ENCODE data around the gene TMX1. TPM values are rescaled to one million over a fixed set of nuclear protein-coding genes. Genes with fewer than 3 reads are reported as not detected.
A peak's percentile ranks its signal among the peaks of the same experiment; 100 is the strongest.

Gene TMX1
- total RNA-seq, 1 donor, result 85.1 TPM

DNA sequence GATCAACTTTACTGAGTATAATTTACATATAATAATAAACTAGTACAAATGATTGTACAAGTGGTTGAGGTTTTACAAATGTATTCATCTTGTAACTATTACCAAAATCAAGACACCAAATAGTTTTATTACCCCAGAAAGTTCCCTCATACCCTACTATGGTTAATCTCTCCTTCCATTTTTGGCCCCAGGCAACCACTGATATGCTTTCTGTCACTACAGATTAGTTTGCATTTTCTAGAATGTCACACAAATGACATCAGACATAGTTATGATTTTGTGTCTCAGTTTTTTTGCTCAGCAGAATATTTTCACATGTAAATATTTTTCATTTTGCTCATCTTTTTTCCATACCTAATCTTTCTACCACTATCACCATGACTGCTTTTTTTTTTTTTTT lies 49.1 kb downstream of the TMX1 start:
- H3K4me3 ChIP-seq (ENCODE audit: low read depth, low read length), result no peak overlapping the region
- no peak for TF ChIP-seq CTCF (IDR thresholded peaks at IDR 0.05; ENCODE audit: insufficient read depth, low read depth, low read length)
- no peak for DNase-seq (ENCODE audit: low read depth)

- no peak for TF ChIP-seq CTCF (IDR thresholded peaks at IDR 0.05; ENCODE audit: insufficient read depth, low read depth, low read length)
- no peak overlapping the region for H3K4me3 ChIP-seq (ENCODE audit: low read depth, low read length)
- no peak for DNase-seq (ENCODE audit: low read depth)
Measured at GRCh38 chr14:51290132-51290531, 50.1 kb downstream of the TMX1 start.

GRCh38 chr14:51291016-51291415 lies 51.0 kb downstream of the TMX1 start:
- H3K4me3 ChIP-seq (ENCODE audit: low read depth, low read length), result no peak overlapping the region
- DNase-seq (ENCODE audit: low read depth), result no peak
- TF ChIP-seq CTCF (IDR thresholded peaks at IDR 0.05; ENCODE audit: insufficient read depth, low read depth, low read length), result no peak

DNA sequence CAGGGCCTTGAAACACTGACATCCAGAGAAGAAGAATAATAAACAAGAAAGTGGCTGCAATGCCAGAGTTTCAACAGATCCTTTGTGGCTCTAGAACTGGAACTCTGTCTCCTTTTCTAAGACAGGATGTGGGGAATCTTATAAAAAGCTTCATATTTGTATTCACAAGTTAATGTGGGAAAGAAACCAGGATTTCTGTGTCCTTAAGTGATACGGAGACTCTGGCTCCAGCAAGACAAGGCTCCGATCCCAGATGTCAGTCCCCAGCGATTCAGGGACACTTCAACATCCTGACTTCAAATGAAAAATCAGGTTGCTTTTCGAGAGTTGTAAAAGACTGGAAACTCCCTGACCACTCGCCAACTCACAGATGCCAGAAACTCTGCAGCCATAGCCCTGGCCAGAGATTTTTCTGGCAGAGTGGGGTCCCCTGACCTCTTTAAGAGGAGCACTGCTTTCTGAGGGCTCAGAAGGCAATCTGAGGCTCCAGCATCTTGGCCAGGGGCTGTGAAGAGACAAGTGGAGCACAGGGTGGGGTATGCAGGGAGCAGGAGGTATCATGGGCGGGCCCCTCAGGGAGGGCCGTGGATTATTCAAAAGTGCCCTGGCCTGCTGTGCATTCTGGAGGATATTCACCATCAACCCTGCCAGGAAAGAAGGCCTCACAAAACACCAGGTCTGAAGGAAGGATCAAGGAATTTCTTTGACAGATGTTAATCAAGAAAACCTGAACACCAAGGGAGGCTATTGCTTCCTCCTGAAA lies 53.3 kb downstream of the TMX1 start:
- H3K4me3 ChIP-seq (ENCODE audit: low read depth, low read length), result no peak overlapping the region
- peak; percentile 50 for DNase-seq (ENCODE audit: low read depth)
- TF ChIP-seq CTCF (IDR thresholded peaks at IDR 0.05; ENCODE audit: insufficient read depth, low read depth, low read length), result no peak

GRCh38 chr14:51293912-51294389 lies 53.9 kb downstream of the TMX1 start:
- no peak for TF ChIP-seq CTCF (IDR thresholded peaks at IDR 0.05; ENCODE audit: insufficient read depth, low read depth, low read length)
- no peak for DNase-seq (ENCODE audit: low read depth)
- no peak overlapping the region for H3K4me3 ChIP-seq (ENCODE audit: low read depth, low read length)

- no peak overlapping the region for H3K4me3 ChIP-seq (ENCODE audit: low read depth, low read length)
- DNase-seq (ENCODE audit: low read depth), result peak; percentile 12
- no peak for TF ChIP-seq CTCF (IDR thresholded peaks at IDR 0.05; ENCODE audit: insufficient read depth, low read depth, low read length)
Measured at GRCh38 chr14:51294951-51295525, 55.0 kb downstream of the TMX1 start.

All from fibroblast of villous mesenchyme (primary cell).